Upper lobe of left lung (tissue), 4 donors: ENCODE results near the gene LAYN.

Source experiments
- CTCF ChIP-seq, 6 experiments: fragments of 450-650 bp in 4 of 6; fragments of 200-600 bp in 2 of 6; sonication (generic) in 2 of 6; IDR thresholded peaks; one replicate each; pipeline ENCODE4 v1.5.1; 2016 to 2019; ENCODE audit warnings: antibody characterized with exemption in 6 of 6
- EP300 ChIP-seq, 4 donors: sonication (generic); formaldehyde crosslinking; IDR thresholded peaks; one replicate each; pipeline ENCODE4 v1.5.1; 2017; ENCODE audit warnings: antibody characterized with exemption in 4 of 4, control low read depth in 2 of 4
- POLR2A ChIP-seq, 4 donors: fragments of 450-650 bp; IDR thresholded peaks; one replicate each; pipeline ENCODE4 v1.5.1; 2016 to 2017; ENCODE audit warnings: antibody characterized with exemption in 4 of 4, mild to moderate bottlenecking in 2 of 4
- POLR2AphosphoS5 ChIP-seq, 2 donors: sonication (generic); formaldehyde crosslinking; IDR thresholded peaks; one replicate each; pipeline ENCODE4 v1.5.1; 2017; ENCODE audit warnings: antibody characterized with exemption in 2 of 2

- no peak for TF ChIP-seq POLR2A (IDR thresholded peaks at IDR 0.05)
- TF ChIP-seq CTCF (IDR thresholded peaks at IDR 0.05), result no peak
- TF ChIP-seq EP300 (IDR thresholded peaks at IDR 0.05), result no peak
- TF ChIP-seq POLR2AphosphoS5 (IDR thresholded peaks at IDR 0.05), result no peak
Measured at GRCh38 chr11:111571829-111572501, 31.4 kb downstream of the LAYN start.
